Activated CD8-positive, alpha-beta memory T cell treated with anti-CD3 and anti-CD28 coated beads for 1 hour (primary cell): ENCODE results near the gene SCN9A.
"Not testable (repeated sequence)": the region's sequence is repeated elsewhere in the genome, so short reads cannot be mapped to it uniquely, and the experiment has no call there.

Experiments used
- DNase-seq, 2 donors: peaks; one replicate each; pipeline ENCODE4 v3.0.0-alpha.2; 2020; ENCODE audit warnings: low read depth in 1 of 2; ENCODE audit errors: extremely low read depth in 1 of 2

SCN9A gene

DNA sequence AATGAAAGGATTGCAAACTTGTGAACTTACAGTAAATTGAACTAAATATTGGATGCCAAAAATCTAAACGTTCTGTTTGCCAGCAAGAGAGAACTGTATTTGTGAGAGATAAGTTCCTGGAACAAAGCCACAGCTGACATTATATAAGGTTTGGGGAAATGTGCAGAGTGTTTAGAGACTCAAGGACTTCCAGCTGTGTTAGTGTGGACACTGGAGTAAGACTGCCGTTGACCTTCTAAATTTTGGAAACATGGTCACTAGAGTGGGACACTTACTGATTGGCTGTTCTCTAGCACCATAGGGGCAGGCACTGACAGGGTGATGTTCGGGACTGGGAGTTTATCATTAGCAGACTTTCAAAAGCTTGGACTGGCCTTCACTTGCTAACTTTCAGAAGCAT, 40.5 kb downstream of the SCN9A start:
- DNase-seq, result no peak

DNA sequence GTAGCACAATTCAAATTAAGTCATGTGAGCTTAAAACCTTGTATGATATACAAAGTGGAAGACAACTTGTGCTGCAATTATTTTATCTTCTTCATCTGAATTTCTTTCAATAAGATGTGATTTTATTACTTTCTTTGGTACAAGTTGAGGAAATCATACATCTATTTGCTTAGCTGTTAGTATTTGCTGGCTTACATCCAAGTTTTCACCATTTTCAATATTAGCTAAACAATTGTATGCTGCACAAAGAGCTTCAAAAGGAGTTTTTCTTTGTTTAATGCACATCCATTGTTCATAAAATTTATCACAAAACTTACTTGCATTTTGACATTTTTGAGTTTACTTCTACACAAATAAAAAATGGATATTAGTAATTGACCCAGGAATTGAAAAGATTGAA, 40.9 kb downstream of the SCN9A start:
- no peak for DNase-seq

DNA sequence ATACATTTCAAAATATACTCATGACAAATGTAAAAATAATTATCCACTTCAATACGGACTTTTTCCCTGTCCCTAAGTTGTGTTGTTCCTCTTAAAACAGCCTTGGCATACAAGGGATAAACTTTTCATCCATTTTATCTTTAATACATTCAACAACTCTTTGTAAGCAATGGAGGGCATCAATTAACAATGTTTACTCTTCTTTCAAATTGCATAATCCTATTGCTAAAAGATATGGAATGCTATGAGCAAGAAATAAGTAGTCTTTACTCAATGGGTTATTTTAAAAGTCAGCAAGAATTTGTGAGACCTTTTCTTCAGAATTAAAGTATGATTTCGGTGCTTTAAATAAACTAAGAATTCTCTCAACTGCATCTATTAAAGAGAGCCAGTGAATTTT, 41.9 kb downstream of the SCN9A start:
- DNase-seq, result no peak

DNA sequence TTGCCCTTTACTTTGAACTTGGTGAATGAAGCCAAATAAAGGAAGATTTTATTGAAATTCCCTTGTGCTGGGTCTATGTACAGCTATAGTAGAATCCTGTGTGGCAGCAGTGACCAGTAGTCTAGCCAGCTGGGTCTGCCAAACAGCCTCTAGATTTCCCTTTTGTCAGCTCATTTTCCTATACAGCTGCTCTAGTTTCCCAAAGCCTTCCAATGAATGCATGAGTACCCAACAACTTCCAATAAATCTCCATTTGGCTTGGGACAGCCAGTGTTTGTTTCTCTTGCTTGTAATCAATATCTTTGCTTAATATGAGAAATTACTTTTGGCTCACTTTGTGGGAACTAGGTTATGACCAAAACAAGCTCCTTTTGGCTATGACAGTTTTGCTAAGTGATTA, 43.6 kb downstream of the SCN9A start:
- no peak for DNase-seq

DNA sequence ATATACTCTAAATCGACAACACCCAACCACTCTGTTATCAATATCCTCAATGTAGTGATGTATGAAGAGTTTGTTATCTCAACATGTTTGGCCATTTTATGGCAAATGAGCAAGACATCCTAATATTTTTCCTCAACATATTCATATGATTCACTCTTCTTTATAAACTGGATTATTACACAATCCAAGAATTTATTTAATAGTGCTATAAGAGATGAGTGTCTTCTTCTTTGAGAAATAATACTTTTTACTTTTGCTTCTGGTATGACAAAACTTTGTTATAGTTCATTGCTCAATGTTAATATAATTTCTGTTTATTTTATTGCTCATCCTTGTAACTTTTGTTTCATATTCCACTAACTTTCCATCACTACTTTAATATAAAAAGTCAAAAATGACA, 44.3 kb downstream of the SCN9A start:
- DNase-seq, result no peak

DNA sequence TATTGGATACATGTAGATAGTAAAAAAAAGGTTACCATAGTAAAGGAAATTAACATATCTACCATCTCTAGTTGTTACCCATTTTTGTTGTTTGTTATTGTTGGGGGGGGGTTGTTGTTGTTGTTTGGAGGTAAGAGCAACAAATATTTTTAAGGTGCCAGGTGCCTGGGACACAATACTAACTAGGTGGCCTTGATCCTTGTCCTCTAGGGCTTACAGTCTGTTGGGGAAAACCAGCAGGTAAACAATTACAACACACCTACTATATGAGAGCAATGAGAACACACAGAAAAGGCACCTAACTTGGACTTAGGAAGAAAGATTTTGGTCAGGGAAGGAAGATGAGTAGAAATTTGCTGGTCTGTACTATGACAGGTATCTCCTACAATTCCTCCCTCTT, 46.3 kb downstream of the SCN9A start:
- DNase-seq, result no peak

DNA sequence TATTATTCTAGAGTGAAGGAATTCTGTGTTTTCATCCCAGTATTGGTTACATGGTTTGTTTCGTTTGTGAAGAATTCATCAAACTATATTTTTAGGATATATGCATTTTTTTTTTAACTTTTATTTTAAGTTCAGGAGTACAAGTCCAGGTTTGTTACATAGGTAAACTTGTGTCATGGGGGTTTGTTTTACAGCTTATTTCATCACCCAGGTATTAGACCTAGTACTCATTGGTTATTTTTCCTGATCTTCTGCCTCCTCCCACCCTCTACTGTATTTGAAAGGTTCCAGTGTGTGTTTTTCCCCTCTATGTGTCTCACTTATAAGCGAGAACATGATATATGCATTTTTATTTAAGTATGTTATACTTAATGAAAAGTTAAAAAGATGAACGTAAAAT, 47.6 kb downstream of the SCN9A start:
- no peak for DNase-seq

DNA sequence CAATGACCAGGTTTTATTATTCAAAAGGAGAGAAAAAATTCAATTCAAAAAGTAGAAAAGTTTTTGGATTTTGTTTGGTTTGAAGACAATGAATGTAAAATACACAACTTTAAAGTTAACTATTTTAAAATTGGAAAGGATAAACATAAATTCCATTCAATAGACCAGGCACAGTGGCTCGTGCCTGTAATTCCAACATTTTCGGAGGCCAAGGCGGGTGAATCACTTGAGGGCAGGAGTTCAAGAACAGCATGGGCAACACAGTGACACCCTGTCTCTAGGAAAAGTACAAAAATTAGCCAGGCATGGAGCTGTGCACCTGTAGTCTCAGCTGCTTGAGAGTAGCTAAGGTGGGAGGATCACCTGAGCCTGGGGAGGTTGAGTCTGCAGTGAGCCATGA, 54.7 kb downstream of the SCN9A start:
- no peak for DNase-seq

DNA sequence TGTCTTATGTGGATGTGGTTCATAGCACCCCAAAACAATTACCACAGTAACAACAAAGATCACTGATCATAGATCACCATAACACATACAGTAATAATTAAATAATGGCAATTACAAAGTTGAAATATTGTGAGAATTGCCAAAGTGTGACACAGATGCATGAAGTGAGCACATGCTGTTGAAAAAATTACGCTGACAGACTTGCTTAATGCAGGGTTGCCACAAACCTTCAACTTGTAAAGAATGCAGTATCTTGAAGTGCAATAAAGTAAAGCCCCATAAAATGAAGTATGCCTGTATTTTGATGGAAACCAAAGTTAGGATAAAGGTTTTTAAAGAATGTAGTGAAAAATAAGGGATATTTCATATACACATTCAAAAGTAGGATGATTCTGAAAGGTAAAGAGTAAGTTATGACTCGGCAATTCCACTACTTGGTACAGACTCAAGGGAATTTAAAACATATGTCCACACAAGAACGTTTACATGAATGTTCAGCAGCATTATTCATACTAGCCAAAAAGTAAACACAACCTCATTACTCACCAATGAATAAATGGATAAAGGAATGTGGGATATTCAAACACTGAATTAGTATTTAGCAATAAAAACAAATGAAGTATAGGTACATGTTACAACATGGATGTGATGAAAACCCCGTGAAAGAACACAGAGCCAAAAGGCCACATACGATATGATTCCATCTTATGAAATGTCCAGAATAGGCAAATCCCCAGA, 61.6 kb downstream of the SCN9A start:
- DNase-seq, result no peak

DNA sequence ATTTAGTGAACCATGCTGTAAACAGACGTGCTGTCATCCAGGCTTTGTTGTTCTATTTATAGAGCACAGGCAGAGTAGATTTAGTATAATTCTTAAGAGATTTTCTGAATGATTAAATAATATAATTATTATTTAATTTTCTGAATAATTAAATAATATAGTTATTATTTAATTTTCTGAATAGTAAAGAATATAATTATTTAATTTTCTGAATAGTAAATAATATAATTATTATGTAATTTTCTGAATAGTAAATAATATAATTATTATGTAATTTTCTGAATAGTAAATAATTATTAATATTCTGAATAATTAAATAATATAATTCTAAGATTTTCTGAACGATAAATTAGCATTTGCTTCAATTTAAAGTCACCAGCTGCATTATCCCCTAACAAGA, 62.9 kb downstream of the SCN9A start:
- DNase-seq, result not testable (repeated sequence)

DNA sequence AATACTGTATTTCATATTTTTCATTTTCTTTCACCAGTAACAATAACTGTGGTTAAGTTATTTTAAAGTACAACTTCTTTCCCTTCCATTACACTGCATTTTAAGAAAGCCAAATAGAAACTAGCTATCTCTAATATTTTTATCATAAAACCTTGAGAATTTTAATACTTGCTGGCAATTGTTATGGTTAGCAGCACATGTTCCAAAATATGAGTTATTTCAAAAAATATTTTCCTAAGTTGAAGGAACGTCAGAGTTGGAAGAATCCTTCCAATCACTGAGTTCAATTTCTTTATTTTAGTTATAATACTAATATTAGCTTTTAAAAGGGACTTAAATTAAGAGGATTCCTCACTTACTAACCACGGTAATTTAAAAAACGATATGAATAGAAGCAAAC, 68.4 kb downstream of the SCN9A start:
- DNase-seq, result no peak

DNA sequence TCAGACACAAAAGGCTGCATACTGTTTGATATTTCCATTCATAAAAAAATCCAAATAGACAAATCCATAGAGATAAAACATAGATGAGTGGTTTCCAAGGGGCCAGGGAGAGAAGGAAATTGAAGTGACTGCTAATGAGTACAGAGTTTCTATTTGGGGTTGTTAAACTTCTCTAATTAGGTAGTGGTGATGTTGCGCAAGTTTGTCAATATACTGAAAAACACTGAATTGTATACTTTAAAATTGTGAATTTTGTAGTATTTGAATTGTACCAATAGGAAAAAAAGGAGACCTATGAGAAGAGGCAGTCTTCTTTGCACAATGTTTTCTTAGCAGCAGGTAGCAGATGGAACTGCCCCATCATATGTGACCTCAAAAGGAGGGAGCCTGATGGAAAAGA, 71.1 kb downstream of the SCN9A start:
- DNase-seq, result no peak

DNA sequence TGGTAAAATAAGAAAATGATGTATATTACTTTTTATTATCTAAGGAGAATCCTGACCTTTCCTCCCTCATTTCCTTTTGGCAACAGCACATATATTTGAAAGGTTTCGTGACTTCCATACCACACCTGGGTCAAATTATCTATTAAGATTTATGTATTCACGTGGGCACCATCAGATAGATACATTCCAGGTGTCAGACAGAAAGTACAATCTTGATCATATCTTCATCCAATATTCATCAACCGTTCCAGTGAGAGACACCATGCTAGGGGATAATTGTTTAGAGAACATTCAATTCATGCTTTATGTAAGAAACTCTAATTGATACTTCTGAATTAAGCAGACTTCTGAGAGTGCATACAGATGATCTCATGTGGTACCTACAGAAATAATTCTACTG, 73.7 kb downstream of the SCN9A start:
- DNase-seq, result no peak

DNA sequence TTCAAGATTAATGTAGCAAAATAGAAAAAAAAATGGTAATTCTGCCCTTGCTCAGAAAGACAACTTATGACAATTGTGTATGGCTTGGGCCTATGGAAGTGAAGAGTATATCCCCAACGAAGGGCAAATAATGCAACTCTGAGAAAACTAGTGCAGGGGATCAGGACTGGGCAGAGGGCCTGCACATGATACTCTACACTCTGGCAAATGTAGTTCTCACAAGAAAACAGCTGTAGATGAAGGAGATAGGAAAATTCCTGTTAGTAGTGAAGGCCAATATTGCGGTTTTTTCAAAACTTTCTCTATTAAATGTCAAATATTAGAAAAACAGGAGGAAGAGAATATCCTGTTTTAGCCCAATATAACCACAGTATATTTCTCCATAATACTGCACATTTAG, 77.8 kb downstream of the SCN9A start:
- DNase-seq, result no peak

DNA sequence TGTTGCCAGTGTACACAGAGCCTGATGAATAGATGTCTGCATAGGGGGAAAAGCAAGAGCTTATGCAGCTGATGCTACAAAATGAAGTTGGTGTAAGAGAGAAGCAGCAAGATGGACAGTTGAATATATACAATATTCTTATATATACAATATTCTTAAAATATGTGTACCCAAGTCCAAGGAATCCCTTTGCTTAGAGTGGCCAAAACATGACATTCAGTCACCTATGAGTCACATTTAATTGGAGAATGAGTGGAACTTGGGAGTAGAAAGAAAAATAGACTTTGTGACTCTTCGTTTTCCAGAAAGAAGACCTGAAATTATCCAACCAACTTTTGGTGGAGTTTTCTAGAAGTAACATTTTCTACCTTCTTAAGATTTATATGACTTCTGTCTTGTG, 81.8 kb downstream of the SCN9A start:
- no peak for DNase-seq

DNA sequence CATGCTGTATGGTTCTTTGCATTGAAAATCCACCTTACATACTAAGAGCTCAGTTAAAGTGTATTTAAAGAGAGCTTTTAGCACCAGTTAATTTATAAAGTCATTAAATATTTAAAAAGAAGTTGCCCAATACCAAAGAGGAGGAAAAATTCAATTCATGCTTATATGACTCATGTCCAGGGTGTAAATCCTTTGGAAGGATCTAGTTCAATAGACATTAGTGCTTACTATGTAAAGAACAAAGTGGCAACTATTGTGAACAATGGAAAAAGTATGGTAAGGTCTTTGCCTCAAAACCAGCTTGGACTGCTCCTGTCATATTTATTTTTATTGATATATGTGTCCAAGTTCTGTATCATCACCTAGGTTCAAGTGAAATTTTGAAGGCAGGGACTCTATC, 90.5 kb downstream of the SCN9A start:
- DNase-seq, result no peak

DNA sequence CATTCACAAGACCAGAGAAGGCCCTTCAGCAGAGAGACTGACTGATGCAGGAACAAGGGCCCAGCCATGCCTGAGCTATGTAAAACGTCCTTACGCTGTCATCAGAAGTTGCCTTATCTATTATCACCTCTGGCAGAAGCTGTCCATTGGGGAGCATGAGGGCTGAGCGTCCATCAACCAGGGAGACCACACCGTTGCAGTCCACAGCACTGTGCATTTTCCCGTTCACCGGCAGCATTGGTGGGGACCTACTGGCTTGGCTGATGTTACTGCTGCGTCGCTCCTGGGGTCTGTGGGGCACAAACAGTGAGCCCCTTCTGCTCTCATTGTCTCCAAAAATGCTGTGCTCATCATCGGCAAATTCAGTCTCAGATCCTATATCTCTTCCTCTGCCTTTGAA, 91.4 kb downstream of the SCN9A start:
- DNase-seq, result no peak

DNA sequence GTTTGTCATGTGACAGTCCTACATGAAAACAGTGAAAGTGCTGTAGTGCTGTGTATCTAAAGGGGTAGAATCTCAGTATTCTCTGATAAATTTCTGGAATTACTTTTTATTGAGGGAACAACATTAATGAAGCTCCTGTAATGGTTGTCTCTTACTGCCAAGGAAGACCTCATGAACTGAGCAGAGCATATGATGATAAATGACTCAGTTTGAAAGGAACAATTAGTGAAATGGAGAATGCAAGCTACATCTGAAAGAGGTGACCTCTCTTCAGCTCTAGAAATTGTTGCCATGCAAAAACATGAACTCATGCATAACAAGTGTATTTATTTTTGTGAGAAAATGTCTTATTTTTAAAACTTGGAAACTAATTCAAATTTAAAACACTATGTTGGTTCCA, 93.6 kb downstream of the SCN9A start:
- DNase-seq, result no peak

DNA sequence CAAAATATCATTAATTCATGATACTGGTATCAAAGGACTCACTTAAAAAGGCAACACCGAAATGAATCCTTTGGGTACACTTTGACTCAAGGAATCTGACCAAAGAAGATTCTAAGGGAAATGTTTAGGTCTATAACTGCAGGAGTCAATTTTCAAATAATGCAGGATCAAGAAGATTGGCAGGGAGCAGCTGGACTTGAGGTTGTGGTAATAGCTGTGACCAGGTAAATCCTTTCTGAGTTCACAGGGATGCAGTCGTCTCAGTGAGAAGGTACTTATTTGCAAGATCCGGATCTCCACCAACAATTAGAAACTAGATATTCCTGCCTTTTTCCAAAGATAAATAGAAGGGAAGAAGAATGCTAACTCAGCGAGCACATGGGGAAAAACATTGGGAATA, 96.9 kb downstream of the SCN9A start:
- DNase-seq, result no peak

DNA sequence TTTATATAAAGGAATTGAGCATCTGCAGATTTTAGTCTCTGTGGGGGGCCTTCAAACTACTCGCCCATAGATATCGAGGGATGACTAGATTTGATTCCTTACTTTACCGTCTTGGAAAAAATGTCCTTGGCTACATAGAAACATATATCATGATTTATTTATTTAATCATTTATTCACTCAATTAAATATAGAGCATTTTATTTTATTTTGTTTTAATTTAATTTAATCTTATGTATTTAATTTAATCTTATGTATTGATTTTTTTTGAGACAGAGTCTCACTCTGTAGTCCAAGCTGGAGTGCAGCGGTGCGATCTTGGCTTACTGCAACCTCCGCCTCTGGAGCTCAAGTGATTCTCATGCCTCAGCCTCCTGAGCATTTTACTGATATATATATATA, 105.4 kb downstream of the SCN9A start:
- DNase-seq, result no peak

DNA sequence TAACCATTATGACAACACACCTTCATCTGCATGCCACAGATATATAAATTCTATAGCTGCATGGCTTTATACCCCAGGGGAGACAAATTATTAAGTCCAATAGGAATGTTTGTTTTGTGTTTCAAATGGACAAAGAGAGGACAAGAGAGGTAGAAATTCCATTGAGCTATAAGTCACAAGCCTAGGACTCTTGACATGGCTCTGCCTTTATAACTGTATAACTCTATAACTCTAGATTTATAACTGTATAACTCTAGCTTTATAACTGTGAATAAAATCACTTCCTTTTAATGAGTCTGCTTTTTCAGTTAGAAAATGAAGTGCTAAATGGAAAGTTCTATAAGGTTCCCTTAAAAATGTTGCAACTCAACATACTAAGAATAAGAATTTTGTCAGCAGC, 106.4 kb downstream of the SCN9A start:
- DNase-seq, result no peak

DNA sequence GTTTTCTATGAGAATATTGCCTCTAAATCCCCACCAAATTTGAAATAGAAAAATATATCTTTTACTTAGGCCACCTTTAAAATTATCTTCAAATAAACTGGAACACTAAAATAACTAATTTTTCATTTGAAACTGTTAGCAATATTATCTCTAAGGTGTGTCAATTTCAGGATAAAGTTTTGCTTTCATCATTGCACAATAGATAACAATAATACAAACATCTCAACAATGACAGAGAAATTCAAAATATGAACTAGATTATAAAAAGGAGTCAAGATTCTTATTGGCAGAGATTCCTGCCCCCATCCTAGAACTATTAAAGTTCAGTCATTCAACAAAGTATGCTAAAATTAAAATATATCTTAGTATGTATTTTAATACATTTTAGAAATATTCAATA, 117.9 kb downstream of the SCN9A start:
- no peak for DNase-seq

DNA sequence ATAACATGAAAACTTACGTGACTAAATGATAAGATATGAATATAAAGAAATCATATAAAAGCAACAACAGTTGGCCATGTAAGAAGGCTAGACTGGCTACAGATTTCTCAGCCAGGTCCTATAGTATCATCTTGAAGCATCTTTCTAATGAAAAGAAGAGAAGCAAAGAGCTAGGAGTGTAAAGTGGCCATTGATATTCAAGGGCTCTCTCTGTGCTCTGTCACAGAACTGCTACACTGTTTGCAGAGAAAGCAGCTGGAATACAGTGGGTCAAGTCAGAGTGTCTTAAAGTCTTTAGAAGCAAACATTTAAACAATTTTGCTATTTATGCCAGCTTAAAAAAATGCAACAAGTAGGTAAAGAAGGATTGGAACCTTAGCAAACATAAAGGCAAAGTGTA, 118.8 kb downstream of the SCN9A start:
- DNase-seq, result no peak
